Sigmoid colon (tissue), 7 donors: ENCODE results near the gene ARHGAP6. TPM values are rescaled to one million over a fixed set of nuclear protein-coding genes. Genes with fewer than 3 reads are reported as not detected.

ENCODE experiments used
- DNase-seq: peaks from one replicate; pipeline ENCODE4 v3.0.0-alpha.2; 2019
- H3K27ac ChIP-seq, 4 donors: fragments of 200-600 bp; sonication (generic); one replicate each; pipeline ENCODE4 v1.5.1; 2016 to 2019; ENCODE audit warnings: mild to moderate bottlenecking in 1 of 4
- H3K27me3 ChIP-seq, 3 donors: fragments of 200-600 bp; sonication (generic); one replicate each; pipeline ENCODE4 v1.5.1; 2019; ENCODE audit warnings: mild to moderate bottlenecking in 1 of 3
- H3K36me3 ChIP-seq, 4 donors: fragments of 200-600 bp; sonication (generic); one replicate each; pipeline ENCODE4 v1.5.1; 2016 to 2019
- H3K4me1 ChIP-seq, 4 donors: fragments of 200-600 bp; sonication (generic); one replicate each; pipeline ENCODE4 v1.5.1; 2017 to 2019
- H3K4me3 ChIP-seq, 4 donors: fragments of 200-600 bp; sonication (generic); one replicate each; pipeline ENCODE4 v1.5.1; 2017 to 2019; ENCODE audit warnings: mild to moderate bottlenecking in 2 of 4, moderate library complexity in 1 of 4
- H3K9me3 ChIP-seq, 4 donors: fragments of 200-600 bp in 3 of 4; sonication (generic) in 3 of 4; one replicate each; pipeline versions ENCODE4 v1.5.1 to v1.6.1; 2013 to 2019
- EP300 ChIP-seq, 4 donors: sonication (generic); formaldehyde crosslinking; IDR thresholded peaks; one replicate each; pipeline ENCODE4 v1.6.1; 2017; ENCODE audit warnings: antibody characterized with exemption in 4 of 4
- POLR2A ChIP-seq, 2 donors: fragments of 450-650 bp; IDR thresholded peaks; one replicate each; pipeline ENCODE4 v1.6.1; 2016; ENCODE audit warnings: antibody characterized with exemption in 2 of 2, mild to moderate bottlenecking in 2 of 2, moderate library complexity in 2 of 2
- POLR2AphosphoS5 ChIP-seq, 4 donors: sonication (generic); formaldehyde crosslinking; IDR thresholded peaks; one replicate each; pipeline ENCODE4 v1.6.1; 2017; ENCODE audit warnings: antibody characterized with exemption in 4 of 4
- WGBS, 2 donors: extraction: QIAGEN DNeasy Blood & Tissue Kit; methylation state at CpG; one replicate each; pipeline ENCODE4 v1.1.7; 2013; 5-methylcytosine and 5-hydroxymethylcytosine counted together
- intact Hi-C: fragments of 100-400 bp; cut with DNase I; formaldehyde crosslinking; loops from one replicate; pipeline ENCODE4 v1.15.1; 2023
- polyA plus RNA-seq, 3 donors: library from polyadenylated mRNA; stranded (reverse); fragments of 200-250 nt; gene quantifications; one replicate each; pipeline ENCODE4 v1.2.3, GENCODE V29; 2013
- total RNA-seq, 4 donors: library from RNA; depleted of rRNA; stranded (reverse); fragments of >200 nt; gene quantifications; one replicate each; pipeline ENCODE4 v1.1.0, GENCODE V29; 2016
- TF ChIP-seq, protein P1 (sequence below), 4 experiments: fragments of 450-650 bp in 3 of 4; fragments of 200-600 bp in 1 of 4; IDR thresholded peaks; one replicate each; pipeline ENCODE4 v1.5.1; 2016 to 2019; ENCODE audit warnings: antibody characterized with exemption in 4 of 4, mild to moderate bottlenecking in 3 of 4, moderate library complexity in 2 of 4
- donor health status: healthy with polysubstance abuse.
- donor health status: Bipolar disorder and iron deficiency.
- donor health status: healthy.

The ARHGAP6 gene
- total and polyA plus RNA-seq, 7 donors = 1.4 to 47.6 (median 36.2) TPM

DNA sequence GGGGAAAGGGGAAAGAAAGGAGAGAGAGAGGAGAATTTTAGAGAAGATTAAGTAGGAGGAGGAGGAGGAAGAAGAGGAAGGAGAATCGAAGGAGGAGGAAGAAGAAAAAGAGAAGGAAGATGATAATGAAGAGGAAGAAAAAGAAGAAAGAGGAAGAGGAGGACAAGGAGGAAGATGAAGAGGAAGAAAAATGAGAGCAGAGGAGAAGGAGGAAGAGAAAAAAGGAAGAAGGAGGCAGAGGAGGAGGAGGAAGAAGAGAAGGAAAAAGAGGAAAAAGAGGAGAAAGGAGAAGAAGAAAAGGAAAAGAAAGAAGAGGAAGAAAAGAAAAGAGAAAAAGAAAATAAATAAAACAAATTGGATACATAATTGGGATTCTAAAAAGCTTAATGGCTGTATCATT is 181.4 kb downstream of the ARHGAP6 start:
- Histone ChIP-seq H3K36me3 (no peaks in the 10 kb centered on the region), H3K9me3 (no peaks in the 10 kb centered on the region), H3K27me3 (no peaks in the 10 kb centered on the region), H3K4me3 (no peak overlapping the region), H3K27ac (no peak overlapping the region), H3K4me1 (peaks cover 0 to 30% (median 5%) of the 10 kb centered on the region in 4 donors)
- WGBS, 2 donors = 28 to 57% methylated on average over 1 of the region's 1 CpG
- no peak for TF ChIP-seq EP300 (IDR thresholded peaks at IDR 0.05)
- no peak for TF ChIP-seq POLR2AphosphoS5 (IDR thresholded peaks at IDR 0.05)
- no peak for TF ChIP-seq POLR2A (IDR thresholded peaks at IDR 0.05)
- TF ChIP-seq, protein P1, sequence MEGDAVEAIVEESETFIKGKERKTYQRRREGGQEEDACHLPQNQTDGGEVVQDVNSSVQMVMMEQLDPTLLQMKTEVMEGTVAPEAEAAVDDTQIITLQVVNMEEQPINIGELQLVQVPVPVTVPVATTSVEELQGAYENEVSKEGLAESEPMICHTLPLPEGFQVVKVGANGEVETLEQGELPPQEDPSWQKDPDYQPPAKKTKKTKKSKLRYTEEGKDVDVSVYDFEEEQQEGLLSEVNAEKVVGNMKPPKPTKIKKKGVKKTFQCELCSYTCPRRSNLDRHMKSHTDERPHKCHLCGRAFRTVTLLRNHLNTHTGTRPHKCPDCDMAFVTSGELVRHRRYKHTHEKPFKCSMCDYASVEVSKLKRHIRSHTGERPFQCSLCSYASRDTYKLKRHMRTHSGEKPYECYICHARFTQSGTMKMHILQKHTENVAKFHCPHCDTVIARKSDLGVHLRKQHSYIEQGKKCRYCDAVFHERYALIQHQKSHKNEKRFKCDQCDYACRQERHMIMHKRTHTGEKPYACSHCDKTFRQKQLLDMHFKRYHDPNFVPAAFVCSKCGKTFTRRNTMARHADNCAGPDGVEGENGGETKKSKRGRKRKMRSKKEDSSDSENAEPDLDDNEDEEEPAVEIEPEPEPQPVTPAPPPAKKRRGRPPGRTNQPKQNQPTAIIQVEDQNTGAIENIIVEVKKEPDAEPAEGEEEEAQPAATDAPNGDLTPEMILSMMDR (IDR thresholded peaks at IDR 0.05) = no peak
- intact Hi-C loops = no loop called here
- DNase-seq = no peak

DNA sequence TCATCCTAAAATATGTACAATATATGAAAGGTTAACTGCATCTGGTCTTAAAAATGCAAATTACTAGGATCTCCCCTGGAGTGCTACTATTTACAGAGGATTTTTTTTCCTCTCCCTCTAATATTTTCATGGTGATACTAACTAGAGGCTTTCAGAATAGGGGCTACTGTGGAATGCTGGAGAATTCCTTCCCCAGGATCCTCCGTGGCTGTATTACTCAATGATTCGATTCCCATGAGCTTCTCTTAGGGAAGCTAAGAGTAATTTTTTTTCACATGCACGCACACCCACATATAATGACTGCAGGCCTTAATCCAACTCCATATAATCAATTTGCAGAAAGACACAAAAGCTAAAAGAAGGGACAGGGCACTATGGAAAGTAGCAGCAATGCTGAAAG is 184.7 kb downstream of the ARHGAP6 start:
- Histone ChIP-seq H3K9me3 (no peaks in the 10 kb centered on the region), H3K4me3 (no peak overlapping the region), H3K4me1 (peaks cover 0 to 36% (median 5%) of the 10 kb centered on the region in 4 donors), H3K27me3 (no peaks in the 10 kb centered on the region), H3K36me3 (no peaks in the 10 kb centered on the region), H3K27ac (peak overlapping the region in 2 of 4 donors; percentile 12 to 59)
- TF ChIP-seq, protein P1 (IDR thresholded peaks at IDR 0.05) = no peak
- no peak for TF ChIP-seq EP300 (IDR thresholded peaks at IDR 0.05)
- TF ChIP-seq POLR2A (IDR thresholded peaks at IDR 0.05) = no peak
- TF ChIP-seq POLR2AphosphoS5 (IDR thresholded peaks at IDR 0.05) = no peak
- DNase-seq = no peak
- intact Hi-C loops = no loop called here
- WGBS, 2 donors = 69 to 79% methylated on average over 3 of the region's 3 CpGs

DNA sequence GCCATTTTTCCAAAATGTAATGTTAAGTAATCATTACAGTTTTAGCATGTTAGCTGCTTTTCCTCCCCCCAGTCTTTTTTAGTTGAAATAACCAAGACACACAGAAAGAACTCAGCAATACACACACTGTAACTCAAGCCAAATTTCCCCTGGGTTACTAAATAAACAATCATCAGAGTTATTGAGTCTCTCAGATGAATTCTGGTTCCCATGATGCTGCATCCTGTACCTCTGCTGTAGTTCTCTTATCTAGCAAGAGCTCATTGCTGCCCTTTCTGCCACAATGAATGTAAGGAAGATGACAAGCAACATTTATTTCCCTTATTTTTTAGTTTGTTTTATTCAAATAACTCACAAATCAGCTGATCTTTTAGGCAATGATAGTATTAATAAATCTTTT is 185.1 kb downstream of the ARHGAP6 start:
- no peaks in the 10 kb centered on the region for H3K36me3 ChIP-seq
- intact Hi-C loops = no loop called here
- TF ChIP-seq, protein P1 (IDR thresholded peaks at IDR 0.05) = no peak
- TF ChIP-seq POLR2AphosphoS5 (IDR thresholded peaks at IDR 0.05) (no peak), POLR2A (IDR thresholded peaks at IDR 0.05) (no peak), EP300 (IDR thresholded peaks at IDR 0.05) (no peak)
- no peaks in the 10 kb centered on the region for H3K27me3 ChIP-seq
- H3K4me1 ChIP-seq = peaks cover 0 to 36% (median 5%) of the 10 kb centered on the region in 4 donors
- H3K27ac ChIP-seq = peak overlapping the region in 1 of 4 donors; percentile 59
- H3K9me3 ChIP-seq = no peaks in the 10 kb centered on the region
- DNase-seq = no peak
- no peak overlapping the region for H3K4me3 ChIP-seq

DNA sequence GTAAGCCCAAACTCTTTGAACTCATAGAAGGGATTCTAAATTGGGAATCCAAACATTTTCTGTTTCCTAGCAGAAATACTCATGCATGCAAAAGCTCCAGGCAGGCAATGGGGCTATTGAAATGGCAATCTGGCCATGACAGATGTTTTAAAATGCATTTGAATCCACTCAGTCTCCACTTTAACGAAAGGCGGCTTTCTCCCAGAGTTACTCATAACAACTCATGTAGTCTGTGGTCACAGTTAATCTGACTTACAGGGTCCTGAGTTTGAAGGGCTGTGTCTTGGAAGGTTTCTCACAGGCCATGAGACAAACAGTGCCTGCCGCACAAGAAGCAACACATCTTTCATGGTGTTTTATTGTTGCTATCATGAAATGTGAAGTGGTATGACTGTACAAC is 186.8 kb downstream of the ARHGAP6 start:
- H3K4me3 ChIP-seq = no peak overlapping the region
- peaks cover 0 to 38% (median 7%) of the 10 kb centered on the region in 4 donors for H3K4me1 ChIP-seq
- peak overlapping the region; percentile 9 to 59 (median 26) for H3K27ac ChIP-seq
- no peaks in the 10 kb centered on the region for H3K27me3 ChIP-seq
- DNase-seq = no peak
- intact Hi-C loops = no loop called here
- no peak for TF ChIP-seq POLR2AphosphoS5 (IDR thresholded peaks at IDR 0.05)
- TF ChIP-seq POLR2A (IDR thresholded peaks at IDR 0.05) = no peak
- TF ChIP-seq EP300 (IDR thresholded peaks at IDR 0.05) = no peak
- TF ChIP-seq, protein P1 (IDR thresholded peaks at IDR 0.05) = no peak
- no peaks in the 10 kb centered on the region for H3K9me3 ChIP-seq
- WGBS, 2 donors = 78 to 94% methylated on average over 3 of the region's 3 CpGs
- H3K36me3 ChIP-seq = no peaks in the 10 kb centered on the region

DNA sequence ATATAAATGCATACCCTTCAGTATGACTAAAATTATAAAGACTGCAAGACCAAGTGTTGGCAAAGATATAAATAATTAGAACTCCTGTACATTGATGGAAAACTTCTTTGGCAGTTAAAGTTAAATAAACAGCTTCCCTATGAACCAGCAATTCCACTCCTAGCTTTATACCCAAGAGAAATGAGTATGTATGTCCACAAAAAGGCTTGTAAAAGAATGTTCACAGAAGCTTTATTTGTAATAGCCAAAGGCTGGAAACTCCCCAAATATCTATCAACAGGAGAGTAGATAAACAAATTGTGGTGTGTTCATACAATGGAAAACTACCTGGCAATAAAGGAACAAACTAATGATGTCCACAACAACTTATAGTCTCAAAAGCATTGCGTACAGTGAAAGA is 187.7 kb downstream of the ARHGAP6 start:
- intact Hi-C loops = no loop called here
- no peak for DNase-seq
- Histone ChIP-seq H3K36me3 (no peaks in the 10 kb centered on the region), H3K27ac (peak overlapping the region in 1 of 4 donors; percentile 59), H3K27me3 (no peaks in the 10 kb centered on the region), H3K4me1 (peaks cover 0 to 38% (median 7%) of the 10 kb centered on the region in 4 donors), H3K4me3 (no peak overlapping the region), H3K9me3 (no peaks in the 10 kb centered on the region)
- WGBS, 2 donors = 82 to 95% methylated on average over 1 of the region's 1 CpG
- no peak for TF ChIP-seq POLR2A (IDR thresholded peaks at IDR 0.05)
- no peak for TF ChIP-seq EP300 (IDR thresholded peaks at IDR 0.05)
- no peak for TF ChIP-seq POLR2AphosphoS5 (IDR thresholded peaks at IDR 0.05)
- TF ChIP-seq, protein P1 (IDR thresholded peaks at IDR 0.05) = no peak
